Measurements from ENCODE around the gene ADGRB3. TPM values are rescaled to one million over a fixed set of nuclear protein-coding genes. Genes with fewer than 3 reads are reported as not detected.

The ADGRB3 gene
- total RNA-seq, 1 donor from 2014 or later: 14.9 TPM

GRCh38 chr6:68695838-68696237 lies 60.8 kb downstream of the ADGRB3 start:
- Mint-ChIP-seq H3K27ac (no peak overlapping the region), H3K4me1 (peaks cover 8% of the 10 kb centered on the region), H3K9me3 (no peaks in the 10 kb centered on the region), H3K4me3 (no peak overlapping the region), H3K36me3 (no peaks in the 10 kb centered on the region), H3K27me3 (ENCODE audit: low read depth) (no peaks in the 10 kb centered on the region)
- DNase-seq (ENCODE audit: low spot score in 2 of 2, unreplicated experiment in 2 of 2): no peak
- TF ChIP-seq CTCF (IDR thresholded peaks at IDR 0.05; ENCODE audit: unreplicated experiment): no peak

- H3K27me3 Mint-ChIP-seq (ENCODE audit: low read depth): no peaks in the 10 kb centered on the region
- no peaks in the 10 kb centered on the region for H3K9me3 Mint-ChIP-seq
- no peak overlapping the region for H3K27ac Mint-ChIP-seq
- H3K36me3 Mint-ChIP-seq: no peaks in the 10 kb centered on the region
- no peak for TF ChIP-seq CTCF (IDR thresholded peaks at IDR 0.05; ENCODE audit: unreplicated experiment)
- no peak for DNase-seq (ENCODE audit: low spot score in 2 of 2, unreplicated experiment in 2 of 2)
- H3K4me3 Mint-ChIP-seq: no peak overlapping the region
- peaks cover 8% of the 10 kb centered on the region for H3K4me1 Mint-ChIP-seq
Measured at GRCh38 chr6:68697394-68697793, 62.3 kb downstream of the ADGRB3 start.

GRCh38 chr6:68701159-68701558 lies 66.1 kb downstream of the ADGRB3 start:
- no peaks in the 10 kb centered on the region for H3K9me3 Mint-ChIP-seq
- H3K27ac Mint-ChIP-seq: no peak overlapping the region
- no peak overlapping the region for H3K4me3 Mint-ChIP-seq
- H3K27me3 Mint-ChIP-seq (ENCODE audit: low read depth): peaks cover 1% of the 10 kb centered on the region
- TF ChIP-seq CTCF (IDR thresholded peaks at IDR 0.05; ENCODE audit: unreplicated experiment): no peak
- H3K36me3 Mint-ChIP-seq: no peaks in the 10 kb centered on the region
- H3K4me1 Mint-ChIP-seq: peaks cover 4% of the 10 kb centered on the region
- no peak for DNase-seq (ENCODE audit: low spot score in 2 of 2, unreplicated experiment in 2 of 2)

- no peak for TF ChIP-seq CTCF (IDR thresholded peaks at IDR 0.05; ENCODE audit: unreplicated experiment)
- peaks cover 1% of the 10 kb centered on the region for H3K27me3 Mint-ChIP-seq (ENCODE audit: low read depth)
- no peak overlapping the region for H3K4me3 Mint-ChIP-seq
- peaks cover 4% of the 10 kb centered on the region for H3K4me1 Mint-ChIP-seq
- DNase-seq (ENCODE audit: low spot score in 2 of 2, unreplicated experiment in 2 of 2): no peak
- no peaks in the 10 kb centered on the region for H3K9me3 Mint-ChIP-seq
- H3K36me3 Mint-ChIP-seq: no peaks in the 10 kb centered on the region
- H3K27ac Mint-ChIP-seq: no peak overlapping the region
Measured at GRCh38 chr6:68704485-68704884, 69.4 kb downstream of the ADGRB3 start.

- no peak for TF ChIP-seq CTCF (IDR thresholded peaks at IDR 0.05; ENCODE audit: unreplicated experiment)
- Mint-ChIP-seq H3K4me1 (peaks cover 26% of the 10 kb centered on the region), H3K4me3 (no peak overlapping the region), H3K36me3 (no peaks in the 10 kb centered on the region), H3K27ac (no peak overlapping the region), H3K9me3 (no peaks in the 10 kb centered on the region), H3K27me3 (ENCODE audit: low read depth) (peaks cover 12% of the 10 kb centered on the region)
- DNase-seq (ENCODE audit: low spot score in 2 of 2, unreplicated experiment in 2 of 2): no peak
Measured at GRCh38 chr6:68709091-68709490, 74.0 kb downstream of the ADGRB3 start.

- H3K4me1 Mint-ChIP-seq: peaks cover 31% of the 10 kb centered on the region
- H3K27me3 Mint-ChIP-seq (ENCODE audit: low read depth): peaks cover 12% of the 10 kb centered on the region
- no peak for TF ChIP-seq CTCF (IDR thresholded peaks at IDR 0.05; ENCODE audit: unreplicated experiment)
- no peak overlapping the region for H3K4me3 Mint-ChIP-seq
- peak overlapping the region; percentile 26 for H3K27ac Mint-ChIP-seq
- no peaks in the 10 kb centered on the region for H3K9me3 Mint-ChIP-seq
- no peak for DNase-seq (ENCODE audit: low spot score in 2 of 2, unreplicated experiment in 2 of 2)
- no peaks in the 10 kb centered on the region for H3K36me3 Mint-ChIP-seq
Measured at GRCh38 chr6:68709882-68710281, 74.8 kb downstream of the ADGRB3 start.

Data from mesothelial cell of epicardium (in vitro differentiated cells).